Measurements from ENCODE around the gene ALOX5. TPM values are rescaled to one million over a fixed set of nuclear protein-coding genes. Genes with fewer than 3 reads are reported as not detected.

Gene ALOX5
- total and polyA plus RNA-seq, 2 of the 4 experiments (the other 2 are of a cell fraction), result not detected

DNA sequence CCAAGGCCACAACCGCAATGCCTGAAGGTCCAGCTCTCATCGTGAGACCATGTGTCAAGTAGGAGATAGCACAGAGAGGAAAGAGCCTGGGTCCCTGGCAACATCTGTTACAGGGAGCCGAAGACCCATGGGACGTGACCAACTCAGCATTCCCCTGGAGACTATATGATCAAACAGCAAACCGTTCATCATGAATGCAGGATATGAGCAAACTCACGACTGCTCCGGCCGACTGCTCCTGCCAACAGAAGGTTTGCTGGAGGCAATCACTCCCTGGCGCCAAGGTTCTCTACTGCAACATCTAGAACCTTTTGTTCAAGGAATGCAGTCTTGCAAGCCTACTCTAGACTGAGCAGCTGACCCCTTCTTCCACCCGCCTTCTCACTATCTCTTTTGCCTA is 114.3 kb downstream of the ALOX5 start:
- in situ Hi-C loops (cut with MboI; ENCODE audit: low sequenced_read_pairs) (no loop called here), intact Hi-C loops (cut with micrococcal nuclease) (no loop called here), dilution Hi-C loops (cut with HindIII; ENCODE audit: low sequenced_read_pairs, unreplicated experiment) (no loop called here)
- no peak overlapping the region for H4K91ac ChIP-seq (ENCODE audit: insufficient read depth, low read depth, low read length)
- H3K9me3 ChIP-seq (ENCODE audit: control insufficient read depth, insufficient read depth, low read length), result no peaks in the 10 kb centered on the region; the same call in 1 of the 2 replicates
- BruUV-seq (replicated peaks), result no TSS peak
- H3K4me3 ChIP-seq (ENCODE audit: insufficient read depth, low read depth, low read length), result no peak overlapping the region
- H3K9me1 ChIP-seq (ENCODE audit: insufficient read depth, low read length), result peaks cover 5% of the 10 kb centered on the region; the same call in 1 of the 2 replicates
- no peak overlapping the region for H3K14ac ChIP-seq (replicated peaks; ENCODE audit: low read depth, low read length)
- H3K79me1 ChIP-seq (ENCODE audit: low read depth in 1 of 2, low read length in 2 of 2), result no peaks in the 10 kb centered on the region; a peak in 1 of 4 replicates
- DNase-seq, result no peak
- H4K8ac ChIP-seq (ENCODE audit: low read depth in 2 of 2, low read length in 2 of 2), result no peak overlapping the region
- H2AFZ ChIP-seq (replicated peaks; ENCODE audit: low read length, poor library complexity), result no peak overlapping the region
- H2BK5ac ChIP-seq (ENCODE audit: low read depth, low read length, poor library complexity, severe bottlenecking), result no peak overlapping the region
- no peak for TF ChIP-seq RAD21 (IDR thresholded peaks at IDR 0.05; ENCODE audit: low read length)
- TF ChIP-seq MAFK (IDR thresholded peaks at IDR 0.05; ENCODE audit: low read depth, low read length), result no peak
- TF ChIP-seq FOS (IDR thresholded peaks at IDR 0.05; ENCODE audit: low read depth, low read length), result no peak
- ChIA-PET CTCF (no interaction called here), POLR2A (ENCODE audit: unreplicated experiment) (no interaction called here)
- H2BK15ac ChIP-seq (ENCODE audit: low read depth, low read length), result no peak overlapping the region
- H3K4ac ChIP-seq (ENCODE audit: low read depth, low read length), result no peak overlapping the region
- H3K18ac ChIP-seq (ENCODE audit: low read depth, low read length), result no peak overlapping the region
- H2BK20ac ChIP-seq (ENCODE audit: low read depth, low read length), result no peak overlapping the region
- no peaks in the 10 kb centered on the region for H3K4me1 ChIP-seq (ENCODE audit: control insufficient read depth, insufficient read depth, low read length)
- H3K56ac ChIP-seq (ENCODE audit: extremely low read depth, insufficient read depth, low read length), result no peak overlapping the region
- H2AK5ac ChIP-seq (ENCODE audit: low read depth, low read length), result no peak overlapping the region
- no peak overlapping the region for H3K9ac ChIP-seq (ENCODE audit: low read depth, low read length)
- ATAC-seq (ENCODE audit: low read depth), result no peak
- no peak overlapping the region for H2AK9ac ChIP-seq (replicated peaks; ENCODE audit: low read depth, low read length, poor library complexity)
- no peaks in the 10 kb centered on the region for H3K27me3 ChIP-seq (ENCODE audit: control insufficient read depth, insufficient read depth, low read length)
- no peak overlapping the region for H3K4me2 ChIP-seq (ENCODE audit: low read depth, low read length)
- no peak overlapping the region for H3K23ac ChIP-seq (ENCODE audit: low read depth, low read length)
- H4K5ac ChIP-seq (ENCODE audit: low read depth, low read length), result no peak overlapping the region
- H2BK120ac ChIP-seq (ENCODE audit: low read depth, low read length), result no peak overlapping the region
- H4K20me1 ChIP-seq (ENCODE audit: insufficient read depth, low read length), result no peaks in the 10 kb centered on the region
- H3K27ac ChIP-seq (ENCODE audit: insufficient read depth, low read length), result no peak overlapping the region
- no peaks in the 10 kb centered on the region for H3K36me3 ChIP-seq (ENCODE audit: control insufficient read depth, insufficient read depth, low read length)
- 92% methylated on average over 2 of the region's 10 CpGs; no CpG with 5 or more reads in 1 of the 2 experiments for WGBS, 2 experiments (ENCODE audit: extremely low coverage in 2 of 2, insufficient read length in 1 of 2)

Measured in IMR-90 (cell line).